ENCODE results near the gene STX16.

DNA sequence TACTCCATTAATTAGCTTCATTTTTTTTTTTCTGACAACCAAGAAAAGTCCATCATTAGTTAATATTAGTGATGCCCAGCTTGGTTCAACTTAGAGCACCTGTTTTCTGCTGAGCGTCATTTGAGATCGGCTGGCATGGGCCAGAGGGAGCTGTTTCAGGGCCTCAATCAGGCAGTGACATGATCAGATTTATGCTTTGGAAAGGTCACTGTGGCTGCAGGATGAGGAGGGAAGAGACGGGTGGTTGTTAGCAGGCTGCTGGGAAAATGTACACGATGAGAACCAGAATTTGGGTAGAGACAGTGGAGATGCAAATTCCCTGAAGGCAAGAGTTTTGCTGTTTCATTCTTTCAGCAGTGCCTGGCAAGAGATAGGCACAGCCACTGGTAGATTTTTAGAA, 4.4 kb upstream of the STX16 start:
- TF ChIP-seq, protein P1, sequence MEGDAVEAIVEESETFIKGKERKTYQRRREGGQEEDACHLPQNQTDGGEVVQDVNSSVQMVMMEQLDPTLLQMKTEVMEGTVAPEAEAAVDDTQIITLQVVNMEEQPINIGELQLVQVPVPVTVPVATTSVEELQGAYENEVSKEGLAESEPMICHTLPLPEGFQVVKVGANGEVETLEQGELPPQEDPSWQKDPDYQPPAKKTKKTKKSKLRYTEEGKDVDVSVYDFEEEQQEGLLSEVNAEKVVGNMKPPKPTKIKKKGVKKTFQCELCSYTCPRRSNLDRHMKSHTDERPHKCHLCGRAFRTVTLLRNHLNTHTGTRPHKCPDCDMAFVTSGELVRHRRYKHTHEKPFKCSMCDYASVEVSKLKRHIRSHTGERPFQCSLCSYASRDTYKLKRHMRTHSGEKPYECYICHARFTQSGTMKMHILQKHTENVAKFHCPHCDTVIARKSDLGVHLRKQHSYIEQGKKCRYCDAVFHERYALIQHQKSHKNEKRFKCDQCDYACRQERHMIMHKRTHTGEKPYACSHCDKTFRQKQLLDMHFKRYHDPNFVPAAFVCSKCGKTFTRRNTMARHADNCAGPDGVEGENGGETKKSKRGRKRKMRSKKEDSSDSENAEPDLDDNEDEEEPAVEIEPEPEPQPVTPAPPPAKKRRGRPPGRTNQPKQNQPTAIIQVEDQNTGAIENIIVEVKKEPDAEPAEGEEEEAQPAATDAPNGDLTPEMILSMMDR (IDR thresholded peaks at IDR 0.05) = no peak
- no peak for TF ChIP-seq POLR2A (IDR thresholded peaks at IDR 0.05)
- no peak for TF ChIP-seq EP300 (IDR thresholded peaks at IDR 0.05; ENCODE audit: low read depth)
